H9 (cell line): ENCODE results near the gene ZNF544. TPM values are rescaled to one million over a fixed set of nuclear protein-coding genes. Genes with fewer than 3 reads are reported as not detected.

Experiments used
- DNase-seq: peaks from one replicate; pipeline ENCODE4 v3.0.0-alpha.2; 2017
- H2AFZ ChIP-seq: one replicate; pipeline ENCODE4 v1.6.1; 2013; ENCODE audit warnings: mild to moderate bottlenecking, low read length, control low read depth, moderate library complexity
- H2AK5ac ChIP-seq: 2 replicates; pipeline ENCODE4 v1.6.1; 2013; ENCODE audit warnings: low read length, control low read depth, mixed read lengths; ENCODE audit not compliant: insufficient read length
- H2BK120ac ChIP-seq: one replicate; pipeline ENCODE4 v1.6.1; 2013; ENCODE audit warnings: low read depth, mild to moderate bottlenecking, low read length, control low read depth, inconsistent platforms; ENCODE audit not compliant: poor library complexity, severe bottlenecking
- H2BK12ac ChIP-seq: 2 replicates; pipeline ENCODE4 v1.6.1; 2013; ENCODE audit warnings: low read length, control low read depth, mixed read lengths, low read depth; ENCODE audit not compliant: insufficient read length
- H2BK15ac ChIP-seq: 2 replicates; pipeline ENCODE4 v1.6.1; 2013; ENCODE audit warnings: low read depth, low read length, control low read depth
- H2BK20ac ChIP-seq: one replicate; pipeline ENCODE4 v1.6.1; 2013; ENCODE audit warnings: low read depth, mild to moderate bottlenecking, low read length, control low read depth, inconsistent platforms; ENCODE audit not compliant: poor library complexity, severe bottlenecking
- H2BK5ac ChIP-seq: 2 replicates; pipeline ENCODE4 v1.6.1; 2013; ENCODE audit warnings: low read length, control low read depth, mixed read lengths; ENCODE audit not compliant: insufficient read length
- H3K14ac ChIP-seq: 2 replicates; pipeline ENCODE4 v1.6.1; 2013; ENCODE audit warnings: low read length, control low read depth; ENCODE audit not compliant: insufficient read depth
- H3K18ac ChIP-seq: 2 replicates; pipeline ENCODE4 v1.6.1; 2013; ENCODE audit warnings: low read depth, mild to moderate bottlenecking, mixed read lengths, low read length, control low read depth; ENCODE audit not compliant: insufficient read length
- H3K23ac ChIP-seq: 2 replicates; pipeline ENCODE4 v1.6.1; 2013; ENCODE audit warnings: low read length, control low read depth, mixed read lengths, low read depth; ENCODE audit not compliant: insufficient read length
- H3K23me2 ChIP-seq: 2 replicates; pipeline ENCODE4 v1.6.1; 2013; ENCODE audit warnings: low read depth, mild to moderate bottlenecking, mixed read lengths, low read length, control low read depth; ENCODE audit not compliant: insufficient read length, poor library complexity, severe bottlenecking
- H3K27ac ChIP-seq: 2 replicates; pipeline ENCODE4 v1.5.1; 2013; ENCODE audit warnings: low read length, control low read depth, mixed read lengths, low read depth; ENCODE audit not compliant: insufficient read length
- H3K27me3 ChIP-seq: 2 replicates; pipeline ENCODE4 v1.6.1; 2013; ENCODE audit warnings: low read length, control low read depth, inconsistent platforms; ENCODE audit not compliant: insufficient read depth
- H3K4ac ChIP-seq: 2 replicates; pipeline ENCODE4 v1.6.1; 2013; ENCODE audit warnings: low read depth, mild to moderate bottlenecking, control low read depth, inconsistent platforms, low read length, moderate library complexity
- H3K4me1 ChIP-seq: 2 replicates; pipeline ENCODE4 v1.6.1; 2013; ENCODE audit warnings: low read length, control low read depth, inconsistent platforms; ENCODE audit not compliant: insufficient read depth
- H3K4me2 ChIP-seq: 2 replicates; pipeline ENCODE4 v1.6.1; 2013; ENCODE audit warnings: low read length, control low read depth, mixed read lengths; ENCODE audit not compliant: insufficient read length, insufficient read depth
- H3K56ac ChIP-seq: 2 replicates; pipeline ENCODE4 v1.6.1; 2013; ENCODE audit warnings: low read depth, mild to moderate bottlenecking, mixed read lengths, low read length, control low read depth; ENCODE audit not compliant: insufficient read length
- H3K79me1 ChIP-seq: 2 replicates; pipeline ENCODE4 v1.6.1; 2013; ENCODE audit warnings: low read depth, mild to moderate bottlenecking, moderate library complexity, low read length, control low read depth, inconsistent platforms; ENCODE audit not compliant: insufficient read depth, poor library complexity, severe bottlenecking
- H3K79me2 ChIP-seq: 2 replicates; pipeline ENCODE4 v1.6.1; 2013; ENCODE audit warnings: low read length, control low read depth, inconsistent platforms; ENCODE audit not compliant: insufficient read depth
- H3K9ac ChIP-seq: 2 replicates; pipeline ENCODE4 v1.6.1; 2013; ENCODE audit warnings: low read length, control low read depth, mixed read lengths; ENCODE audit not compliant: insufficient read length; ENCODE audit errors: extremely low read depth
- H3K9me3 ChIP-seq: one replicate; pipeline ENCODE4 v1.6.1; 2013; ENCODE audit warnings: low read depth, low read length, inconsistent platforms; ENCODE audit not compliant: control insufficient read depth
- H3T11ph ChIP-seq: one replicate; pipeline ENCODE4 v1.6.1; 2013; ENCODE audit warnings: mild to moderate bottlenecking, low read length, control low read depth, inconsistent platforms
- H4K20me1 ChIP-seq: one replicate; pipeline ENCODE4 v1.6.1; 2013; ENCODE audit not compliant: control insufficient read depth, insufficient read length, insufficient read depth
- H4K5ac ChIP-seq: 2 replicates; pipeline ENCODE4 v1.6.1; 2013; ENCODE audit warnings: low read depth, mild to moderate bottlenecking, mixed read lengths, low read length, control low read depth; ENCODE audit not compliant: insufficient read length
- H4K8ac ChIP-seq: replicated peaks from 2 replicates; pipeline ENCODE4 v1.6.1; 2013; ENCODE audit warnings: low read length, control low read depth, mixed read lengths, low read depth; ENCODE audit not compliant: insufficient read length
- H4K91ac ChIP-seq: 2 replicates; pipeline ENCODE4 v1.6.1; 2013; ENCODE audit warnings: low read depth, mild to moderate bottlenecking, moderate library complexity, mixed read lengths, low read length, control low read depth; ENCODE audit not compliant: insufficient read length
- H3K27ac Mint-ChIP-seq, 3 experiments: 2 replicates in 2 of 3; 3 replicates in 1 of 3; pipeline ENCODE4 v1.8.0; 2020 to 2021; ENCODE audit warnings: mixed read lengths in 3 of 3, mild to moderate bottlenecking in 1 of 3, moderate library complexity in 1 of 3
- H3K27me3 Mint-ChIP-seq: 2 replicates; pipeline ENCODE4 v1.8.0; 2021; ENCODE audit warnings: low read depth, mild to moderate bottlenecking, moderate library complexity, mixed read lengths
- H3K36me3 Mint-ChIP-seq, 3 experiments: 2 replicates in 2 of 3; 3 replicates in 1 of 3; pipeline ENCODE4 v1.8.0; 2020 to 2021; ENCODE audit warnings: low read depth in 3 of 3, mixed read lengths in 3 of 3; ENCODE audit not compliant: insufficient read depth in 1 of 3
- H3K4me1 Mint-ChIP-seq, 2 experiments: 2 replicates each; pipeline ENCODE4 v1.8.0; 2020; ENCODE audit warnings: mixed read lengths in 2 of 2
- H3K4me3 Mint-ChIP-seq, 2 experiments: 2 replicates in 1 of 2; 3 replicates in 1 of 2; pipeline ENCODE4 v1.8.0; 2020 to 2021; ENCODE audit warnings: mild to moderate bottlenecking in 2 of 2, mixed read lengths in 2 of 2, moderate library complexity in 1 of 2
- H3K9me3 Mint-ChIP-seq, 2 experiments: 2 replicates in 1 of 2; 3 replicates in 1 of 2; pipeline ENCODE4 v1.8.0; 2020; ENCODE audit warnings: mild to moderate bottlenecking in 2 of 2, mixed read lengths in 2 of 2, moderate library complexity in 1 of 2
- WGBS: extraction: QIAGEN DNeasy Blood & Tissue Kit; methylation state at CpG from one replicate; pipeline ENCODE4 v1.1.7; 2013; ENCODE audit warnings: missing lambda C conversion rate, low lambda C conversion rate, mixed read lengths; ENCODE audit not compliant: insufficient read length; ENCODE audit errors: extremely low coverage; 5-methylcytosine and 5-hydroxymethylcytosine counted together
- total RNA-seq: library from RNA; stranded (reverse); gene quantifications from 2 replicates; pipeline ENCODE4 v1.2.1, GENCODE V29; 2021
- TF ChIP-seq, protein P1 (sequence below): fragments of 200-600 bp; sonication (generic); conservative IDR thresholded peaks from 3 replicates; pipeline ENCODE4 v1.8.0; 2021; ENCODE audit warnings: antibody characterized with exemption, mild to moderate bottlenecking

The ZNF544 gene
- total RNA-seq, 1 experiment from 2014 or later: 97.2 TPM

DNA sequence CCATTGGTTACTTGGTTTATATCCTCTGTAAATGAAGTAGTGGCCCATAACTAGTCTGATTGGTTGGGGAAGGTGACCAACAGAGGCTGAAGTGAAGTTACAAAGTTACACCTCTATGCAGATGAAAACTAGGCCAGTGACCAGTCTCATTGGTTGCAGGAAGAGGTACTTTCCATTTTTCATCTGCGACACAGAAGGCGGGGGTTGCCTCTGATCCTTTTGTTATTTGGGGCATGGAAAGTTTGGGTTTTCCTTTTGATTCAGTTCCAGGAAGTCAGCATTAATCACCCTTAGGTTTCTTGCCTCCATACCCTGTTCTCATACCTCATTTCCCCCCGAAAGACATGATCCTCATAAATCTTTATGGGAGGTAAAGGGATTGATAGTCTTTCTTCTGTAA, 20.2 kb downstream of the ZNF544 start:
- no peak overlapping the region for H3K4ac ChIP-seq
- no peak overlapping the region for H3K4me3 Mint-ChIP-seq

More for the DNA sequence above, 20.2 kb downstream of the ZNF544 start:
- no peaks in the 10 kb centered on the region for H3K23me2 ChIP-seq
- H3K79me2 ChIP-seq: no peaks in the 10 kb centered on the region
- no peak overlapping the region for H4K8ac ChIP-seq
- H3T11ph ChIP-seq: no peak overlapping the region
- H3K79me1 ChIP-seq: no peaks in the 10 kb centered on the region
- no peaks in the 10 kb centered on the region for H3K4me1 ChIP-seq
- H3K23ac ChIP-seq: no peak overlapping the region
- Mint-ChIP-seq H3K9me3 (peaks cover 81 to 96% of the 10 kb centered on the region in 2 experiments), H3K27ac (no peak overlapping the region), H3K27me3 (no peaks in the 10 kb centered on the region; the same call in none of the 2 replicates), H3K4me1 (no peaks in the 10 kb centered on the region), H3K36me3 (peaks cover 100% of the 10 kb centered on the region in 3 experiments)
- no peak overlapping the region for H2BK20ac ChIP-seq
- H3K14ac ChIP-seq: no peak overlapping the region
- H2AFZ ChIP-seq: no peak overlapping the region
- TF ChIP-seq, protein P1, sequence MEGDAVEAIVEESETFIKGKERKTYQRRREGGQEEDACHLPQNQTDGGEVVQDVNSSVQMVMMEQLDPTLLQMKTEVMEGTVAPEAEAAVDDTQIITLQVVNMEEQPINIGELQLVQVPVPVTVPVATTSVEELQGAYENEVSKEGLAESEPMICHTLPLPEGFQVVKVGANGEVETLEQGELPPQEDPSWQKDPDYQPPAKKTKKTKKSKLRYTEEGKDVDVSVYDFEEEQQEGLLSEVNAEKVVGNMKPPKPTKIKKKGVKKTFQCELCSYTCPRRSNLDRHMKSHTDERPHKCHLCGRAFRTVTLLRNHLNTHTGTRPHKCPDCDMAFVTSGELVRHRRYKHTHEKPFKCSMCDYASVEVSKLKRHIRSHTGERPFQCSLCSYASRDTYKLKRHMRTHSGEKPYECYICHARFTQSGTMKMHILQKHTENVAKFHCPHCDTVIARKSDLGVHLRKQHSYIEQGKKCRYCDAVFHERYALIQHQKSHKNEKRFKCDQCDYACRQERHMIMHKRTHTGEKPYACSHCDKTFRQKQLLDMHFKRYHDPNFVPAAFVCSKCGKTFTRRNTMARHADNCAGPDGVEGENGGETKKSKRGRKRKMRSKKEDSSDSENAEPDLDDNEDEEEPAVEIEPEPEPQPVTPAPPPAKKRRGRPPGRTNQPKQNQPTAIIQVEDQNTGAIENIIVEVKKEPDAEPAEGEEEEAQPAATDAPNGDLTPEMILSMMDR: no peak
- no peaks in the 10 kb centered on the region for H3K27me3 ChIP-seq
- H3K56ac ChIP-seq: no peak overlapping the region
- WGBS: no CpG with 5 or more reads among the region's 3 CpGs
- H2BK15ac ChIP-seq: no peak overlapping the region
- H3K27ac ChIP-seq: no peak overlapping the region
- no peak overlapping the region for H3K9ac ChIP-seq
- H4K5ac ChIP-seq: no peak overlapping the region
- no peak overlapping the region for H3K4me2 ChIP-seq
- H2BK5ac ChIP-seq: no peak overlapping the region
- no peaks in the 10 kb centered on the region for H4K20me1 ChIP-seq
- no peak overlapping the region for H4K91ac ChIP-seq
- H3K18ac ChIP-seq: no peak overlapping the region
- H3K9me3 ChIP-seq: peaks cover 77% of the 10 kb centered on the region
- H2BK12ac ChIP-seq: no peak overlapping the region
- H2AK5ac ChIP-seq: no peak overlapping the region
- no peak overlapping the region for H2BK120ac ChIP-seq
- no peak for DNase-seq
